ENCODE data around the gene AGMO.

AGMO gene

DNA sequence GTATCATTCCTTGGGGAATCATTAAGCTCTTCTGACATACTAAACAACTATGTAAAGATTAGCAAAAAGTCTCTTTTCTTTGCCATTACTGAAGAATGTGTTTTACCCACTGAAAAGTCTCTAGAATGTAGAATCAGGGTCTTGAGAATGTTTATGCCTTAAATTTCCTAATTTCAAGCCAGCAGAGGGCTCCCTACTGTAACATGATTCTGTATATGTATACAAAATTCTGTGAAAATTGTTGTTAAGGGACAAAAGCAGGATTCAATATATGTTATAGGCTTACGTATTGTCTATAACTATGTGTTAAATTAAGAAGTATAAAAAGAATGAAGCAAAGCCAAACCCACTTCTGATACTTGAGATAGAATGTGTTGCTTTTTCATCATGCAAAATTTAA, 362.3 kb downstream of the AGMO start:
- DNase-seq: no peak

DNA sequence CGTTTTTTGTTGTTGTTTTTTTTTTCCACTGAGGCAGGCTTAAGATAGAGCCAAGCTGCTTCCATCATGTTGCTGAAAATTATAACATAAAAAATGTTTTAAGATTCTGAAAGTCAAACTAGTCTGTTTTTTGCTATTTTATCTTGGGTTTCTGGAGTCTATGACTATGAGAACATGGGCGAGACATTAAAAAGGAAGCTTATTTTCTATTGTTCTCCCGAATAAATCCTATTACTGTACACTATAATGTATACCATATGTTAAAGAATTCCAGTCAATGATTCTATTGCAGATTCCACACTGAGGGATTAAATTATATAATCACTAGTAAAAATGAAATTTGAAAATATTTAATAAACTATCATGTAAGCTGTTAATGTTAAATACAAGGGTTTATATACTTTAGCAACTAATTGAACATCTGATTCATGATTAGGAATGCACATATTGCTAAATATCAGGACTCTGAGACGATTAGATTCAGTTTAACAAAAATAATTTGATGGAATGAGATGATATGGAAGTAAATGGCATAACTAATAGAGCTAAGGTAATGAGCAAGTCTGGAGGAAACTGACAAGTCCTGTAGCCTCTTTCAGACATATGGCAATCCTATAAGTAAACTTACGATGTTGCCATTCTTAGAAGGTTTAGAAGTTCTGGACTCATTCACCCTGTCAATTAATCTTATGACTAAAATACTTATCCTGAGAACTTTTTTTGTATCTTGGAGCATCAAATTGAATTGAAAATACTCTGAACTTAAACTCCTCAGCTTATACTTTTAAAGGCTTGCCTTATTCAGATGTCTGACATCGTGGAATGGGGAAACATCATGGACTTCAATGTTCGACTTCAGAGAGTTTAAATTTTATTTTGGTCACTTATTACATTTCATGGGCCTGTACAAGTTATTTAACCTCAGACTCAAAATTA, 364.5 kb downstream of the AGMO start:
- DNase-seq: no peak

- no peak for DNase-seq
Measured at GRCh38 chr7:15178065-15178464, 383.8 kb downstream of the AGMO start.

DNA sequence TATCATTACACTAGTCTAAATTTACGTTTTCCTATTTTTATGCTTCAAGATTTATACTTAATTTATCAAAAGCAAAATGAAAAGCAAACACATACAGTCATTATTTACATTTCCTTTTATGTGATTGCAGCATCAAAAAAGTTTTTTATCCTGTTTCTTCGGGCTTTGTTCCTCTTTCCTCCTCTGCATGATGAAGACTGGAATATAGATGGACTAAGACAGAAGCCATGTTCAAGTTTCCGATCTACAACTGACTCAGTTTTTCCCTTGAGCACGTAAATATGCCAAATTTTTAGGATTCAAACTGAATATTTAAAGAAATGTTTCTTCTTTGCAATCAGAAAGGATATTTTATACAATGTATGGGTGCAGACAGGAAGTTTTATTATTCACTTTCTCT, 385.7 kb downstream of the AGMO start:
- DNase-seq: no peak

- no peak for DNase-seq
Measured at GRCh38 chr7:15175152-15175551, 386.7 kb downstream of the AGMO start.

DNA sequence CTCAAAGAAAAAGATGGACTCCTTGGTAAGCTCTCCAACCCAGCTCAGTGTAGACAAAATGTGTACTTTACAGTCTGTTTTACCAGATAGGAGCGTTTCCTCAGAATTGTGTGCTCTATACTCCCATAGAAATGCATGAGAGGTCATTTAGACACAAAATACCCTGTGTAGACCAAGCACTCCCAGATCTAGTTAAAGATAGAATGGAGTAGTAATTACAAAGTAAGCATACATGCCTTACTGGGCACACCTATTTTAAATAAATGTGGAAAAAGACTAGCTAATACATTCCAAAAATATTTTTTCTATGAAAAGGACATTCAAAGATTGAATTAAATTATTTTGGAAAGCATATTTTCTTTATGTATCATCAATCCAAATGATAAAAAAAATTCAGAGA, 387.3 kb downstream of the AGMO start:
- no peak for DNase-seq

- no peak for DNase-seq
Measured at GRCh38 chr7:15168489-15168888, 393.3 kb downstream of the AGMO start.

DNA sequence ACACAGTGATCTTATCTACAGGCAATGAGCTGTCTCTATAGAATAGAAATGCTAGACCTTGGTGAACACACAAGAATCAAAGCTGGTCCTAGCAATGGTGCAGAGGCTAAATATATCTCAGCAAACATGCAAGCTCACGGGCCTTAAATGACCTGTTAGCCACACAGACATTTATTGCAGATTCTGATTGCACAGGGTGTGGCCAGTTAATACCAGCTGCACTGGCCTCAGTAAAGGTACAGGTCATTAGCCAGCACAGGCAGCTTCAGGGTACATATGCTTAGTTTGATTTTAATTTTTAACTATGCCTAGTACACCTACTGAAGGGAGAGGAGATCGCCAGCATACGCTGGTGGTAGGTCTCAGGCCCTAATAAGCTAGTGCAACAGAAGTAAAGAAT, 393.9 kb downstream of the AGMO start:
- no peak for DNase-seq

DNA sequence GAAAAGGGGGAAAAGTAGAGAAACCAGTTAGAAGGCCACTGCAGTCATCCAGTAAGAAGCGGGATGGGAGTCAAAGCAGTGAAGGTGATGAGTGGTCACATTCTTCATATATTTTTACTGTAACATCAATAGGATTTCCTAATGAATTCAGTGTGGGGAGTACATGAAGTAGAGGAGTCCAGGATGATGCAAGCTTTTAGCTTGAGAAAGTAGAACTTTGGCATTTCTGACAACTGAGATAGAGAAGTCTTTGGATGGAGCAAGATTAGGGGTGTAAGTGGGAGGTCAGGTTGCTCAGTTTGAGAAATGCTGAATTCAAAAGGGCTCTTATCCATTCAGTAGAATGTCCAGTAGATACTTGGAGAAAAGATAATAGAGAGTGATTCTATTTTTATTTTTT, 395.2 kb downstream of the AGMO start:
- no peak for DNase-seq

DNA sequence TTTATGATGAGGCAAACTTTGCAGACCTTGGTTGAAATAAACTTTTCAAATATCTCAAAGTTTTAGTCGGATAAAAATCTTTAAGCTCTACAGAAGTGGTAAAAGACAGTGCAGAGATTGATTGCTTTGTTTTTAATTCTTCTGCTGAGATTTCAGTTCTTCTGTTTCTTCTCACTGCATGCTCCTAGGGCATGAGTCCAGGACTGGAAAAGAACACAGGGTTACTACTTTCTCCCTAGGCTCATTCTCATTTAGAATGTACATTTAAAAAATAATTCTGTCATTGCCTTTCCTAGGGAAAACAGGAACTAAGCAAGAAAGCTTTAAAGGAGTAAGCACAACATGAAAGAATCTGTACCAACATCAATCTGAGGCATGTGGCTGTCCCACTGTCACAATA, 402.6 kb downstream of the AGMO start:
- DNase-seq: no peak

DNA sequence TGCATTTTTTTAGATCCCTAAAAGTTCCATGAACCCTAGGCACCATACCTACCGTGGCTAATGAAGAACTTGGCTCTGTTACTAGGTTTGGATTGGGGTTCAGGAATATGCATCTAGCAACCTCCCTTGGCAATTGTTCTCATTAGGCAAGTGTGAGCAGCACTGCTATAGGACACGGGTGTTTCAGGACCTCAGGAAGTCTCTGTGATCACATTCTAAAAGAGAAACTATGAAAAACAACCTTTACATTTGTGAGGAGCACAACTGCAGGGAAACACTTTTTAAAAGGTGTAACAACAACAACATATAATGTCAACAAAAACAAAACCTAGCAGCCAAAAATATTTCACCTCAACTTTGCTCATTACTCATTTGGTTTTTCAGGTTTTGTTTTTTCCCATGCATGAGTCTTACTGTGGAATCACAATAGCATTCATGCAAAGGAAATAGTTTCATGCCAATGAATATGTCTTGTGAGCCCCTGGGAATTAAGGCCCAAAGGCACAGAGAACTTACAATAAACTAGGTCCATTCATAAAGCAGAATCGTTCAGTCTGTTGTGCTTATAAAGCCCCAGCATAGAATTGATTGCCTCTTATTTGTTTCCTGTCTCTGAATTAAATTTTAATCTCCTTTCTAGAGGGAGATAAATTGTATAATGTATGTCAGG, 403.5 kb downstream of the AGMO start:
- no peak for DNase-seq
